ENCODE results near the gene PBLD.
"Not testable (repeated sequence)": the region's sequence is repeated elsewhere in the genome, so short reads cannot be mapped to it uniquely, and the experiment has no call there.

PBLD gene

GRCh38 chr10:68277814-68278213 lies 54.9 kb downstream of the PBLD start:
- DNase-seq, result not testable (repeated sequence)

GRCh38 chr10:68276224-68276623 lies 56.5 kb downstream of the PBLD start:
- DNase-seq, result no peak

GRCh38 chr10:68275600-68276126 lies 57.1 kb downstream of the PBLD start:
- no peak for DNase-seq

- DNase-seq, result peak; percentile 72
Observed at GRCh38 chr10:68272833-68273232, 59.9 kb downstream of the PBLD start.

- DNase-seq, result peak; percentile 65
Observed at GRCh38 chr10:68271196-68271882, 61.4 kb downstream of the PBLD start.

GRCh38 chr10:68269562-68270290 lies 63.0 kb downstream of the PBLD start:
- DNase-seq, result no peak

GRCh38 chr10:68261132-68261856 lies 71.4 kb downstream of the PBLD start:
- DNase-seq, result no peak

GRCh38 chr10:68253346-68253745 lies 79.4 kb downstream of the PBLD start:
- DNase-seq, result no peak

GRCh38 chr10:68251625-68252495 lies 80.9 kb downstream of the PBLD start:
- no peak for DNase-seq

GRCh38 chr10:68251151-68251550 lies 81.6 kb downstream of the PBLD start:
- no peak for DNase-seq

- DNase-seq, result no peak
Observed at GRCh38 chr10:68249297-68249696, 83.4 kb downstream of the PBLD start.

- DNase-seq, result no peak
Observed at GRCh38 chr10:68247931-68248330, 84.8 kb downstream of the PBLD start.

GRCh38 chr10:68246397-68246796 lies 86.3 kb downstream of the PBLD start:
- DNase-seq, result not testable (repeated sequence)

- DNase-seq, result no peak
Observed at GRCh38 chr10:68242051-68242450, 90.7 kb downstream of the PBLD start.

GRCh38 chr10:68239596-68240150 lies 93.1 kb downstream of the PBLD start:
- DNase-seq, result no peak

GRCh38 chr10:68239069-68239468 lies 93.7 kb downstream of the PBLD start:
- DNase-seq, result no peak

- DNase-seq, result no peak
Observed at GRCh38 chr10:68238371-68238770, 94.4 kb downstream of the PBLD start.

GRCh38 chr10:68237173-68237572 lies 95.6 kb downstream of the PBLD start:
- no peak for DNase-seq

GRCh38 chr10:68235581-68235980 lies 97.1 kb downstream of the PBLD start:
- DNase-seq, result peak; percentile 21

- no peak for DNase-seq
Observed at GRCh38 chr10:68235111-68235510, 97.6 kb downstream of the PBLD start.

GRCh38 chr10:68233046-68233445 lies 99.7 kb downstream of the PBLD start:
- no peak for DNase-seq
